ENCODE measurements around the gene IRAG1.

GRCh38 chr11:10679644-10680043 is 13.9 kb downstream of the IRAG1 start:
- TF ChIP-seq CTCF (conservative IDR thresholded peaks at IDR 0.05; ENCODE audit: low read length) (no peak), EZH2phosphoT487 (IDR thresholded peaks at IDR 0.05; ENCODE audit: borderline replicate concordance, low read depth, low read length) (no peak)

Measured in OCI-LY7 (cell line).